Measurements from ENCODE around the gene KATNB1.

KATNB1 gene

DNA sequence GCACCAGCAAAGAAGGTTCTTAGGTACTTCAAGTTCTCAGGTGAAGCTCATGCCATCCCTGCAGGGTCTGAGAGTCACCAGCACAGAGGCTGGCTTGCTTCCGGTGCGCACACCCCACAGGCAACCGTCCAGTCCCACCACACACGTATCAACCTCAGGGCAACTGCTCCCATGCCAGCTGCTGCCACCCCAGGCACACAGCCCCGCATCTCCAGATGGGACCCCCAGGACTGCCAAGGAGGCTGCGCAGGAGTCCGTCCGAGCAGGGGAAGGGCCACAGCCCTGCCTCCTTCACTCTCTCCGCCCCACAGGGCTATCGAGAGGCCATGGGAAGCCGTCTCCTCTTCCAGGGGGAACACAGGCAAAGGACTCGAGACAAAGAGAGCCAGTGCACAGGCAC is 53.4 kb downstream of the KATNB1 start:
- Histone ChIP-seq H3K9ac (ENCODE audit: low read depth, low read length) (no peak overlapping the region), H3K9me3 (ENCODE audit: insufficient read depth, low read length, severe bottlenecking) (no peaks in the 10 kb centered on the region), H3K27ac (ENCODE audit: low read length) (no peak overlapping the region), H3K27me3 (ENCODE audit: insufficient read depth, low read length, poor library complexity) (no peaks in the 10 kb centered on the region), H3K4me1 (ENCODE audit: insufficient read depth, low read length) (no peaks in the 10 kb centered on the region), H3K79me2 (ENCODE audit: insufficient read depth, low read length) (no peaks in the 10 kb centered on the region), H4K20me1 (ENCODE audit: insufficient read depth, low read length) (no peaks in the 10 kb centered on the region; the same call in 1 of the 2 replicates), H3K4me3 (ENCODE audit: low read depth in 1 of 2, low read length in 2 of 2) (no peak overlapping the region), H2AFZ (ENCODE audit: low read depth, low read length) (no peak overlapping the region), H3K4me2 (ENCODE audit: insufficient read depth, low read length) (no peak overlapping the region), H3K36me3 (ENCODE audit: insufficient read depth, low read length) (no peaks in the 10 kb centered on the region)
- DNase-seq (no peak), ATAC-seq (ENCODE audit: insufficient read depth, low read depth) (no peak)
- TF ChIP-seq, protein P1, sequence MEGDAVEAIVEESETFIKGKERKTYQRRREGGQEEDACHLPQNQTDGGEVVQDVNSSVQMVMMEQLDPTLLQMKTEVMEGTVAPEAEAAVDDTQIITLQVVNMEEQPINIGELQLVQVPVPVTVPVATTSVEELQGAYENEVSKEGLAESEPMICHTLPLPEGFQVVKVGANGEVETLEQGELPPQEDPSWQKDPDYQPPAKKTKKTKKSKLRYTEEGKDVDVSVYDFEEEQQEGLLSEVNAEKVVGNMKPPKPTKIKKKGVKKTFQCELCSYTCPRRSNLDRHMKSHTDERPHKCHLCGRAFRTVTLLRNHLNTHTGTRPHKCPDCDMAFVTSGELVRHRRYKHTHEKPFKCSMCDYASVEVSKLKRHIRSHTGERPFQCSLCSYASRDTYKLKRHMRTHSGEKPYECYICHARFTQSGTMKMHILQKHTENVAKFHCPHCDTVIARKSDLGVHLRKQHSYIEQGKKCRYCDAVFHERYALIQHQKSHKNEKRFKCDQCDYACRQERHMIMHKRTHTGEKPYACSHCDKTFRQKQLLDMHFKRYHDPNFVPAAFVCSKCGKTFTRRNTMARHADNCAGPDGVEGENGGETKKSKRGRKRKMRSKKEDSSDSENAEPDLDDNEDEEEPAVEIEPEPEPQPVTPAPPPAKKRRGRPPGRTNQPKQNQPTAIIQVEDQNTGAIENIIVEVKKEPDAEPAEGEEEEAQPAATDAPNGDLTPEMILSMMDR (IDR thresholded peaks at IDR 0.05; ENCODE audit: borderline replicate concordance, extremely low read depth, low read length, poor library complexity, severe bottlenecking), result no peak
- no peak for TF ChIP-seq EZH2 (IDR thresholded peaks at IDR 0.05; ENCODE audit: borderline replicate concordance, low read depth, low read length, severe bottlenecking)

DNA sequence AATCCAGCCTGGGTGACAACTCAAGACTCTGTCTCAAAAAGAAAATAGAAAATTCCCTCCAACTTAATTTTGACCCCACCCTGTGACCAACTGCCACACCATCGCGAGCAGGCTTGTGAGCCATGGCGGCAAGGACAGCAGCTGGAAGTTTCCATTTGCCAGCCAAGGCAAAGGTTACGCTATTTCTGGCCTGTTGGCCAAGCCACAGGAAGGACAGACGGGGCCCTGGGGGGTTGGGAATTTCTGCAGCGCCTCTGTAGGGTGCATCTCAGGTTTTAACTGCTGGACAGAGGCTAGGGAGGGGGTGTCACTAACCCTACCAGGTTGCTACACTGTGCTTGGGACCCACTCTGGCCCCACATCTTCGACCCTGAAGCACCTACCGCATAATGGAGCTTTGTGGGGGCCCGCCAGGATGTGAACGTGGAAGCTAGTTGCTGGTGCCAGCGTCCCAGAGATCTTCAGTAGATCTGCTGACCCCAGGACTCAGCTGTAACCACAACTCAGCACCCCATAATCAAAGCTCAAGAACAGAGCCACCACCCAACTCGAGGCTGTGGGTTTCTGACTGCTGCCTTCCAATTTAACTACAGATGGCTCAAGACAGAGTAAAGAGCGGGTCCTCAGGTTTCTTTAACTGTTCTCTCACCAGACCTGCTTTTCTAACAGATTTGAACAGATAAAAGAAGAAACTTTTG is 55.8 kb downstream of the KATNB1 start:
- TF ChIP-seq EZH2 (IDR thresholded peaks at IDR 0.05; ENCODE audit: borderline replicate concordance, low read depth, low read length, severe bottlenecking), result no peak
- TF ChIP-seq, protein P1 (IDR thresholded peaks at IDR 0.05; ENCODE audit: borderline replicate concordance, extremely low read depth, low read length, poor library complexity, severe bottlenecking), result no peak
- Histone ChIP-seq H3K79me2 (ENCODE audit: insufficient read depth, low read length) (no peaks in the 10 kb centered on the region), H3K36me3 (ENCODE audit: insufficient read depth, low read length) (no peaks in the 10 kb centered on the region), H4K20me1 (ENCODE audit: insufficient read depth, low read length) (no peaks in the 10 kb centered on the region), H3K4me1 (ENCODE audit: insufficient read depth, low read length) (no peaks in the 10 kb centered on the region), H3K27me3 (ENCODE audit: insufficient read depth, low read length, poor library complexity) (no peaks in the 10 kb centered on the region), H3K9me3 (ENCODE audit: insufficient read depth, low read length, severe bottlenecking) (no peaks in the 10 kb centered on the region), H2AFZ (ENCODE audit: low read depth, low read length) (no peak overlapping the region), H3K4me2 (ENCODE audit: insufficient read depth, low read length) (no peak overlapping the region), H3K27ac (ENCODE audit: low read length) (no peak overlapping the region), H3K4me3 (ENCODE audit: low read depth in 1 of 2, low read length in 2 of 2) (no peak overlapping the region), H3K9ac (ENCODE audit: low read depth, low read length) (no peak overlapping the region)
- DNase-seq (no peak), ATAC-seq (ENCODE audit: insufficient read depth, low read depth) (0 out of 3 replicates have a peak, but pooled peaks have one; percentile 18)

DNA sequence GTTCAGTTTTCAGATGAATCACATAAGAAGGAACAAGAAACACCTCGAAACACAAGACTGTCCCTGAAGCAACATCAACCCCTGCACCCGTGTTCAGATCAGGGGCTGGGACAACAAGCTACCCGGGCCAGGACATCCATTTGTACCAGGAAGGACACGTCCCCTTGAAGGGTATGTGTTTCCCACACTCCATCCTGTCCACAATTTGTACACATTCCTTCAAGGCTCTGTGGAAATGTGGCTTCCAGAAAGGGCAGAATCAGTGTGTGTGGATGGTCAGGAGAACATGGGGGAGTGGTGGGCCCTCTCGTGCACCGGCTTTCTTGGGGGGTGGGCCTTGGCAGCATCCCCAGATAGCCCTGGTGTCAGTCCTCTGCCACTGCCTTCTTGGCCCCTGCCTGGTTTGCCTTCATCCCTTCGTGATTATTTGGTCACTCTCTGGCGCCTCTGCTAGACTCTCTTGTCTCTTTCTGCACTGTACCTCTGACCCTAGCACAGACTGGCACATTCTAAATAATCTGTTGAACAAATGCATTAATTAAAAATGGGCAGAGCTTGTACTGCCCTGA is 56.4 kb downstream of the KATNB1 start:
- H3K9me3 ChIP-seq (ENCODE audit: insufficient read depth, low read length, severe bottlenecking), result no peaks in the 10 kb centered on the region
- no peaks in the 10 kb centered on the region for H3K4me1 ChIP-seq (ENCODE audit: insufficient read depth, low read length)
- no peaks in the 10 kb centered on the region for H3K27me3 ChIP-seq (ENCODE audit: insufficient read depth, low read length, poor library complexity)
- ATAC-seq (ENCODE audit: insufficient read depth, low read depth) (no peak), DNase-seq (no peak)
- H4K20me1 ChIP-seq (ENCODE audit: insufficient read depth, low read length), result no peaks in the 10 kb centered on the region
- no peaks in the 10 kb centered on the region for H3K79me2 ChIP-seq (ENCODE audit: insufficient read depth, low read length)
- H3K36me3 ChIP-seq (ENCODE audit: insufficient read depth, low read length), result no peaks in the 10 kb centered on the region
- no peak overlapping the region for H3K27ac ChIP-seq (ENCODE audit: low read length)
- H3K4me2 ChIP-seq (ENCODE audit: insufficient read depth, low read length), result no peak overlapping the region
- 0 out of 2 replicates have a peak overlapping the region, but pooled peaks have one; percentile 4 for H2AFZ ChIP-seq (ENCODE audit: low read depth, low read length)
- H3K4me3 ChIP-seq (ENCODE audit: low read depth in 1 of 2, low read length in 2 of 2), result no peak overlapping the region
- H3K9ac ChIP-seq (ENCODE audit: low read depth, low read length), result no peak overlapping the region
- TF ChIP-seq, protein P1 (IDR thresholded peaks at IDR 0.05; ENCODE audit: borderline replicate concordance, extremely low read depth, low read length, poor library complexity, severe bottlenecking), result no peak
- no peak for TF ChIP-seq EZH2 (IDR thresholded peaks at IDR 0.05; ENCODE audit: borderline replicate concordance, low read depth, low read length, severe bottlenecking)

All from DND-41 (cell line).